HG03095 (cell line): ENCODE measurements around the gene SLC51B.
"Not testable (repeated sequence)": the region's sequence is repeated elsewhere in the genome, so short reads cannot be mapped to it uniquely, and the experiment has no call there.

Experiments
- ATAC-seq: cut with Tn5 transposase; IDR thresholded peaks from one replicate; pipeline ENCODE4 v1.9.1; 2021; ENCODE audit warnings: moderate library complexity; ENCODE audit not compliant: unreplicated experiment

SLC51B gene

DNA sequence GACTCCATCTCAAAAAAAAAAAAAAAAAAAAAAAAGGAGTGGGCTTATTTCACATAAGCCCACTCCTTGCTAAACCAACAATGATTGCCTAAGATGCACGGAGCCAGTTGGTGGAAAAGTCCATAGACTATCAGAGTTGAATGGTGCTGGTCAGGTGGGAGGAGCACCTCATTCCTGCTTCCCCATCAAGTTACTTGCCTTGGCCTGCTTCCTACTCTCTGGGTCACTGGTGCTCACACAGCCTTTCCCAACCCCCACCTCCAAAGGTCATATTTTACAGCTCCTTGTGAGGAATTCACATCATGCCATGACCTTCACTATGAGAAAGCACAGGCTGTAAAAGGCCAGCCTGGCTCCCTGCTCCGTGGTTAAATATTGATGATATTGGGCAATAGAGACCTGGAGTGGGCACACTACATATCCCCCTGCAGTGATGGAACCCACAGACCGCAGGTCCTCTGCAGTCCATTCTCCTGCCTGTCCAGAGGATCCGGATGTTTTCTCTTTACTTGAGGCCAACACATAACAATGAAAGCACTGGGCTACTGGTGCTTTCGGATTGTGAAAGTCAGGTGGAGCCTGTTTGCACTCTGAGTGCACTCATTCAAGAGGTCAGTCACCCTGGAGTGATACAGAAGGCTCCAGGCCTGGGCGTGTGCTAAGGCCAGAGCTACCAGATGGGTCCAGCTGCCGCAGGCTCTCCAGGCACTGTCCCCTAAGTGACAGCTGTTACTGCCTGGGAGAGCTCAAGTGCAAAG is at the start of gene SLC51B:
Gene SLC51B, plus strand, starts transcription at position 664 of the 758 bp plus-strand sequence. CDS start 4,618 bp downstream, outside the sequence.
- ATAC-seq: no peak

DNA sequence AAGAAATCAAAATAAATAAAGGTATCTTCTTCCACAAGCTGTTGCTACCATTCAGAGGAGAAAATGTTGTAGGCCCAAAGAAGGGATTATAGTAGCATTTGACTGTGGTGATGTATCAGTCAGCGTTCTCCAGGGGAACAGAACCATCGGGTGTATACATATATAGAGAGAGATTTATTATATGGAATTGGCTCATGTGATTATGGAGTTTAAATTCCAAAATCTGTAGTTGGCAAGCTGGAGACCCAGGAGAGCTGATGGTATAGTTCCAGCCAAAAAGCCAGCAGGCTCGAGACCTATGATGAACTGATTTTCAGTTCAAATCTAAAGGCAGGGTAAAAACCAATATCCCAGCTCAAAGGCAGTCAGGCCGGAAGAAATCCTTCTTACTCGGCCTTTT is 48.1 kb upstream of the SLC51B start:
- no peak for ATAC-seq

DNA sequence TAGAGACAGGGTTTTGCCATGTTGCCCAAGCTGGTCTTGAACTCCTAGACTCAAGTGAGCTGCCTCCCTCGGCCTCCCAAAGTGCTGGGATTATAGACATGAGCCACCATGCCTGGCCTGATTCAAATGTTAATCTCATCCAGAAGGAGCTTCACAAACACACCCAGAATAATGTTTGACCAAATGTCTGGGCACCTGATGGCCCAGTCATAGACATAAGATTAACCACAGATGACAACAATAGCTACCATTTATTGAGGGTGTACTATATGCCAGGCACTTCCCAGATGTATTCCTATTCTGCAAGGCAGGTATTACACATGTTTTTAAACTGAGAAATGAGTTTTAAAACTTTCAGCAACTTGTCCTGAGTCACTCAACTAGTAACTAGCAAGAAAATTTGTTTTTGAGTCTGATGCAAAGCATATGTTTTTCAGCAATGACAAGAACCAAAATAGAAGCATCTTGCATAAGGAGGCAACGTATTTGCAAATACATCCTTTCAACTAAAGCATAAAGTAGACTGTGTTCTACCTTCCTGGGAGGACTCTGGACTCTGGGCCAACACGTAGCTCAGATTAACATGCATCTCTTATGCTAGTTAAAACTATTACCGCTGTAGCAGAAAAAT is 47.3 kb upstream of the SLC51B start:
- no peak for ATAC-seq

DNA sequence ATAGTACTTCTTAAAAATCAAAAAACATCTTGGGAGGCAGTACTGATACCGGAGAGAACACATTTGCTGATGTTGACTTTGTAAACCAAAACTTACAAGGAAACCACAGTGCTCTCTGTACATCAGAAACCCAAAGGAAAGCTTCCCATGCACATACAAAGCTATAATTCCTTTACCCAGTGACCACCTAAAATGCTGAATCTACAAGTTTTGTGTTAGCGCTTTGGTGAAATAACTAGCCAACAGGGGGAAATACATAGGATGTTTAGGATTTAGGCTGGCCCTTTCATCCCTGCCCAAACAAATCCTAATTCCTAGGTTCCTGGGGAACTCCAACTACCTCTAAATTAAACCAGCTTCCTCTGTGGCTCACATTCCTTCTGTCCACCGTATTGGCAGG is 40.2 kb upstream of the SLC51B start:
- ATAC-seq: no peak

DNA sequence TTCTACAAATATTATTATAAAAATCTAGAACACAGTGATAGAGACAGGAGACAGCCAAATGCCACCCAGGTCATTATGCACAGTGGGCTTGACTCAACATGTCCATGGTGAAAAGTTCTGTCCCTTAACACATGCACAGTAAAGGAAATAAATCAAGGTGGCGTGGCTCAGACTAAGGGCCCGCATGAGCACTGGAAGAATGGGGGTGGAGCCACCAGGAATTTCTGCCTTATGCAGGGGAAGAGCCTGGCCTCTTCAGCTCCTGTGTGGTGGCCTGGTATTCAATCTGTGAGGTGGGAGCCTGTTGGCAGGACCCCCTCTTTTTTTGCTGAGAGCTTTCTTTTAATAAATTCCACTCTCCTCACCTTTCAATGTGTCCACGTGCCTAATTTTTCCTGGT is 38.3 kb upstream of the SLC51B start:
- ATAC-seq: no peak

DNA sequence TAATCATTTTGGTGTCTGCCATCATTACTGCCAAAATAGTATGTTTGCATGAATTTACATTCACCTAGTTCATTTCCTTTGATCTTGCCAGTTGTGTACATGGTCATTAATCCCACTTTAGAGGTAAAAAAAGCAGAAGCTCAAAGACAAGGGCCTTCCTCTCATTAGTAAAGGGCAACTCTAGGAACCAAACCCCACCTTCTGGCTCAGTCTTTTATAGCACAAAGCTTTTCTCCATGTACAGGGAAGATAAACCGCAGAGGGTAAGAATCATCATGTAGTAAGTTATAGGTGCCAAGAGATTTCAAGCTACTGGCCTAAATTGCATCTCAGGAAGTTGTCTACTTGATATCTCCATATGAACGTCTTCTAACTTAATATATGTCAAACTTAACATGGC is 36.2 kb upstream of the SLC51B start:
- ATAC-seq: no peak

DNA sequence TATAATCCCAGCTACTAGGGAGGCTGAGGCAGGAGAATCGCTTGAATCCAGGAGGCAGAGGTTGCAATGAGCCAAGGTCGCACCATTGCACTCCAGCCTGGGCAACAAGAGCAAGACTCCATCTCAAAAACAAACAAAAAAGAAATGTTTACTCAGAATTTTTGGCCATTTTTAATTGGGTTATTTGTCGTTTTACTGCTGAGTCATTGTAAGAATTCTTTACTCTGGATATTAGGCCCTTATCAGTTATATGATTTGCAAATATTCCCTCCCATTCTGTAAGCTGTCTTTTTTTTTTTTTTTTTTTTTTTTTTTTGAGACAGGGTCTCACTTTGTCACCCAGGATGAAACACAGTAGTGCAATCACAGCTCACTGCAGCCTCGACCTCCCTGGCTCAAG is 34.0 kb upstream of the SLC51B start:
- not testable (repeated sequence) for ATAC-seq

DNA sequence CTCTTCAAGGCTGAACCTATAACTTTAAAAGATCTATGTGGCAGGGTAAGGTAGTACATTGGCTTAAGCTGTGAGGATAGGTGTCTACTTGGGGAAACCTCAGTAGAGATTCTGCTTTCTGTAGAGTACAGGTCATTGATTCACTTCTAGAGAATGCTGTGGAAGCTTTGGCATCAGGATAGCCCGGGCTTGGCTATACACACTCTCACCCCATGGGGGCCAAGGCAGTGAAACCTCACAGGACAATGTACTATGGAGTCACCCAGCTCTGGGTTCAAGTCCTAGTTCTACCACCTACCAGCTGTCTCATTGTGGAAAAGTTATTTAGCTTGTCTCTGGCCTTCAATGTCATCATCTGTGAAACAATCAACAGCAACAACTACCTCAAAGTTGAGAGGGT is 24.8 kb upstream of the SLC51B start:
- no peak for ATAC-seq

DNA sequence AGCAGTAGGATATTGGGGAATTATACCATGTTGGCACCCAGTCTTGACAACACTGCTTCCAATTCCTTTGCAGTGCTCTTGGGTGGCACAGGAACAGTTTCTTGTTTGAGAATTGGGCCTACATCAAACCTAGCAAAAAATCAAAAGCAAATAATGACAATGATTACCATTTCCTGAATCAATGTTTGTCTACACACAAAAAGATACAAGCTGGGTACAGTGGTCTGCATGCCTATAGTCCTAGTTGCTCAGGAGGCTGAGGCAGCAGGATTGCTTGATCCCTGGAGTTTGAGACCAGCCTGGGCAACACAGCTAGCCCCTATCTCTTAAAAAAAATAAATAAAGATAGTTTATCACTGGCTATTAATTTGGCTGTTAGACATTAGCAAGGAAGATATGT is 23.7 kb upstream of the SLC51B start:
- no peak for ATAC-seq

DNA sequence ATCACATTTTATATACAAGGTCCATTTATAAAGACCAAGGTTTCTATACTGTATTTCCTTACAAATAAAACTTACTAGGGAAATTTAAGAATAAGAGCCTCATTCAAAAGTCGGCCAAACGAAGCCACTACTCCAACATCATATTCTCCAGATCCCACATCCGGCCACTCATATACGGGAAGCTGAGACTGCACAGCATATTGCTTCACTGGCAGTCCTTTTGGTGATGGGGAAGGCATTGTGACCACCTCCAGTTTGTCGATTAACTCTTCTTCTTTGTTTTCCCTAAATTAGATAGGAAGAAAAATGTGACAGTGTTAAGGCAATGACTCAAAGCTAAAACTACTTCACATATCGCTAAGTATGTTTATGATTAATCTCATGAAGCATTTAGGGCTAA is 18.4 kb upstream of the SLC51B start:
- ATAC-seq: no peak

DNA sequence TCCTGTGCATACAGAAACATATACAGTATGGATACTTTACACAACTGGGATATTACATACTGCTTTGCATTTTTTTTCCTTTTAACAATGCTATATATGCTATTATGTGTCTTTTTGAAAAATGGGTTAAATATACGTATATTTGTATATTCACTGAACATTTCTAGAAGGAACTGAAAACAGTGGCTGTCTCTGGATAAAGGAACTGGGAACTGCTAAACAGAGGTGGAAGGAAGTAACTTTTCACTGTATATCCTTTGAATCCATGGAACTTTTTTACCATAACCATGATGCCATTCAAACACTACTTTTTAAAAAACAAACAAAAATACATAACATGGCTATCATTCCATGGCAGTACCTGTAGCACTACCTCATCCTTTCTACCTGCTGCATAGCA is 17.6 kb upstream of the SLC51B start:
- no peak for ATAC-seq

DNA sequence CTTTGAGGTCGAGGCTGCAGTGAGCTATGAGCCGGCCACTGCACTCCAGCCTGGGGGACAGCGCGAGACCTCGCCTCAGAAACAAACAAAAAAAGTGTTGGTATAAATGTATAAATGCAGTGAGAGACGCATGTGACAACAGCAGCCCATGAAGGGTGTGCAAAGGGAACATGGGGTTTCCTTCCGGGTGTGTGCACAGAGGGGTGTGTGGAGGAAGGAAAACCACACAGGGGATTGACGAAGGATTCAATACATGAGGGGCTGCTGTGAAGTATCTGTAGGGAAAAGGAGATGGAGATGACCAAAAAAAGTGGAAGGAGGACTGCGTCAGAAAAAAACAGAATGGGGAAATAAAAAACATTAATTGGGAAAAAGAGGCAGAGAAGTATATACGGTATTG is 16.8 kb upstream of the SLC51B start:
- no peak for ATAC-seq

DNA sequence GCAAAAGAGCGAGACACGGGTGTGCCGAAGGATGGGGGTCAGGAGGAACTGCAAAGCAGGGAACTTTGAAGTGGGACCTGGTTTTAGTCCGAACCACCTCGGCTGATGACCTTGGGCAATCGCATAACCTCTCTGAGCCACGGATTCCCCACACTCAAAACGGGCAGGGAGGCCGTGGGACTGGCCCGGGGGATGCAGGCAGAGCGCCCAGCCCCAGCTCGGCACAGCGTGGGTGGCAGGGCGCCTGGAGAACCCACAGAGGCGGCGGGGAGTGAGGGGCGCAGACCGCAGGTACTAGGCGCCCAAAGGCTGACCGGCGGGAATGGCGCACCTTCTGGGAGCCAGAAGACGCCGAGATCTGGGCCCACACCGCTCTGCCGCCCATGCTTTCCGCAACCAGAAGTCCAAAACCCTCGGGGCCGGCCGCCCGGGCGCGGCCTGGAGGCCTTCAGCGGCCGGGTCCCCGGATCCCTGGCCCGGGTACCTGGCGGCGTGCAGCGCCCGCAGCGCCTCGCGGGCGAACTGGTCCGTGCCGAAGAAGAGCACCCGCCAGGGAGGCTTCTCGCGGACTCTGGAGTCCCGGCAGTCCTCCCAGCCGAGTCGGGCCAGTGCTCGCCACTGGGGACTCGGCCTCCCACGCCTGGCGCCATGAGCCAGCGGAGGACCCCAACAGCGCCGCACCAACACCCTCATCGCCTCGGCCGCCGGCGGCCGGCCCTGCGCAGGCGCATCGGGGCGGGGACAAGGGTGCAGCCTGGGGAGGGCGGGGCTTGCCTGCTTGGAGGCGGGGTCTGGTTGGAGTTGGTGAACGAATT is 16.1 kb upstream of the SLC51B start, which contains the start of gene MTFMT:
Gene MTFMT, minus strand, starts transcription at position 719 of the 815 bp plus-strand sequence. Its CDS starts 26 bp downstream, at position 693.
- peak; percentile 62 for ATAC-seq

DNA sequence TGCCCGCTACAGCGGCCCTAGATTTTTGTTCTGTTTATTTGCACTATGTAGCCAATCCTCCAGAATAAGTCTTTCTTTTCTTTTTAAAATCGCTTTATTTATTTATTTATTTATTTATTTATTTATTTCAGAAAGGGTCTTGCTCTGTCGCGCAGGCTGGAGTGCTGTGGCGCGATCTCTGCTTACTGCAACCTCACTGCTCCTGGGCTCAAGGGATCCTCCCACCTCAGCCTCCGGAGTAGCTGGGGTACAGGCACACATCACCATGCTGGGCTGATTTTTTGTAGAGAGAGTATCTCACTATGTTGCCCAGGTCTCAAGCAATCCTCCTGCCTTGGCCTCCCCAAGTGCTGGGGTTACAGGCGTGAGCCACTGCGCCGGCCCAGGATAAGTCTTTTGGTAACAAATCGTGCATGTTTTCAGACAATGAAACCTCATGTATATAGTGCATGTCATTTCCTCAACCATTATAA is 15.4 kb upstream of the SLC51B start:
- no peak for ATAC-seq

DNA sequence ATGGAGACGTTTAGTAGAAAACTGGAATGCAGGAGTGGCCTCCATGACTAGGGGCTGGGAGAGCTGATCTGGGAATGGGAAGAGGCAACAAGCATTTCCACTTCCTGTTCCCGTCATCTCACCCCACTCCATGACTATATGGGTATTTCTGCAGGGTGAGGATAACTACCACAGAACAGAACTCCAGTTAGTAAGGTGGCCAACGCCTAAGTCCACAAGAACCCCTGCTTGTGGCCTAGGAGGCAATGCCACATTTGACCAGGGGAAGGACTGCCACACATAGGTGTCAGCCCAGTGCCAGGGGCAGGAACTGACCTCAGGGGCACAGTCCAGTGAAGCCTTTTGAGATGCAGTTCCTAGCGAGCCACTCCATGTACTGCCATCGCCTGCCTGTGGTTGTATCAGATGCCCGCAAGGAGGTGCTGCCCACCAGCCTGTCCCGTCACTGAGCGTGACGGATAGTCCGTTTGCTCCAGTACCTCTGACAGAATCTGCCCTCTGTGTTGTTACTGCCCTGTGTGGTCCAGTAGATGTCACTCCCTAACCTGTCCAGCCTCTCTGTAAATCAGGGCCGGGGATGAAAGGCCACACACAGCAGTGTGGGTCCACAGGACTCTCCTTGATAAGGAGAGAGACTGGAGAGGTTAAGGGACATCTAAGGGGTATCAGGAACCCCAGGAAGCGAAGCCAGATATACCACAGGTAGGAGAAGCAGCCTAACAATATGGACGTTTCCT is 12.2 kb upstream of the SLC51B start:
- no peak for ATAC-seq

DNA sequence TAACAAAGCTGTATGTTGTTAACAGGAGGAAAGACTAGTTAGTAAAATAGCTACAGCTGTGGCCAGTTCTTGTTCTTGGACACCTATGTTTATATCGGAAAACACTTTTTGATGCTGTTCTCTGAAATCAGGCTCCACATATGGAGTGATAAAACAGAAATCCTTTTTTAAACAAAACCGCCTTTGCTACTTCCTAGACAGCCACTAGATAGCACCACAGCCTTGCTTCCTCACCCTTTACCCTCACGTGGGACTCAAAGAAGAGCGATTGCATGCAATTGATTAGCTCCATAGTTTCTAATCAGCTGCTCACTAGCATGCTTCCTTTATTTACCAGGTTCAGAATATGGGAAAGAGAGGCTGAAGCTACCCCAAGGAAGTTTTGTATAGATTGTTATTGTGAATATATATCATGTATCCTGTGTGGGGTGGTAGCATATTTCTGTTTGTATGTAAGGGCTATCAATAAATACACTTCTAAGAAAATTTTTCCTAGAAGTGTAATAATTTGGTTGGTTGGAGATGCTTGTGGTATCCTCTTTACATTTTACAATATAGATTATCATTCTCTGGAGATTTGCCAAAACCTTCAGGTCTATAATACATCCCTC is 11.4 kb upstream of the SLC51B start:
- ATAC-seq: no peak

DNA sequence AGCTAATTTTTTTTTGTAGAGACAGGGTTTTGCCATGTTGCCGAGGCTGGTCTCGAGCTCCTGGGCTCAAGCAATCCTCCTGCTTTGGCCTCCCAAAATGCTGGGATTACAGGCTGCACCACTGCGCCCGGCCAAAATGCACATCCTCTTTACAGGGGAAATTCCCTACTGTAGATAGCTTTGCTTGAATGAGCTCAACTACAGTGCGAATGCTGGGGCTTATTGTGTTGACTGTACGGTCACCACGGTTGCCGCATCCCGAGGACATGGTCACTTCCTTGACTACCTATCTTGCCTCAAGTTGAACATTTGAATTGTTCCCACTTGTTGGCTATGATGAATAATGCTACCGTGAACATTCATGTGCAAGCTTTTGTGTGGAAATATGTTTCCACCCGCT is 10.5 kb upstream of the SLC51B start:
- ATAC-seq: no peak

DNA sequence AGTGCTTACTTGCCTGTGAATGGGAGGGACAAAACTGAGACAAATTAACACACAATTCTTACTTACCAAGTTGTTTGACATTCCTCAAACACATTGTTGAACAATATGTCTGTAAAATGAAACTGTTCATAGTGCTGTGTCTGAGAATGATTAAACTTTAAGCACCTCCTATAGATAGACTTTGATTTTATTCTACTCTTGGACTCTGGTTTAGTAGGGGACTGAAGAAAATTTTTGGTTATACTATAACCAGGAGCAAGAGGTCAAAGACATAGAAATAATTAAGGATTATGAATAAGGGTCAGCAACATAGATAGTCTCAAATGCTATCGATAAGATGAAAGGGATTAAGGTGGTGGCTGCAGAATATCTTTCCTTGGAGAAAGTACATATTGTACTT is 7.9 kb upstream of the SLC51B start:
- ATAC-seq: no peak

DNA sequence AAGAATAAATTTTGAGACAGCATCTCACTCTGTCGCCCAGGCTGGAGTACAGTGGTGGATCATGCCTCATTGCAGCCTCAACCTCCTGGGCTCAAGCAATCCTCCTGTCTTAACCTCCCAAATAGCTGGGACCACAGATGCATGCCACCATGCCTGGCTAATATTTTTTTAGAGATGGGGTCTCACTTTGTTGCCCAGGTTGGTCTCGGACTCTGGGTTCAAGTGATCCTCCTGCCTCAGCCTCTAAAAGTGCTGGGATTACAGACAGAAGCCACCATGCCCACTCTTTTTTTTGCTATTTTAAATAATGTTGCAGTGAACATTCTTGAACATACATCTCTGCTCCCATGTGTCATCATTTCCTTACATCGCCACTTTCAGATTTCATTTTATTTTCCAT is 6.8 kb upstream of the SLC51B start:
- ATAC-seq: no peak

DNA sequence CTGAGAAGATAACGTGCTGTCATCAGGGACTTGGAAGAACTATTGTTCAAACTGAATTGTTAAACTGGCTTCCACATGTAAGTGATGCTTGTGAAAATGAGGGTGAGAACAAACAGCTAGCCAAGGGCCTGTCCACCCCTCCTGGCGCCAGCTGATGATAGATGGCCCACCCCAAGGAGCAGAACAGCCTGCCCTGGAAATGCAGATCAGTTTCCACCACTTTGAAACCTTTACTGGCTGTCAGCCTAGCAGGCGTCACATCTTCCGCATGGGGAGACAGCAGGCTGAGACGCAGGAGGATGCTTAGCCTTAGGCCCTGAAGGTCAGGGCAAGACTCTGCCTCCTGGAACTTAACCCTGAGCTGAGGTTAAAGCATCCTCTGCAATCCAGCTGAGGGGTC is 6.4 kb upstream of the SLC51B start:
- ATAC-seq: no peak

DNA sequence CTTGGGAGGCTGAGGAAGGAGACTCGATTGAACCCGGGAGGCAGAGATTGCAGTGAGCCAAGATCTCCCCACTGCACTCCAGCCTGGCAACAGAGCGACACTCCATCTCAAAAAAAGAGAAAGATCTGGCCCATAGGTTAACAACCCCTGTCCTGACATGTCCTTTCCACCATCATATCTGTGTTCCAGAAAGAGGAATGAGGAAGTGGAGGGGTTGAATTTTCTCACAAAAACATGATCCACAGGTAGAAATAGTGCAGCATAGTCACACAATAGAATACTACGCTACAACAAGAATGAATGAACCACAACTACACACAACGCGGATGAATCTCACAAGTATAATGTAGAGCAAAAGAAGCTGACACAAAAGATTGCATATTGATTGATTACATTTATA is 4.7 kb upstream of the SLC51B start:
- ATAC-seq: no peak
